Measurements from ENCODE around the gene BRPF1. TPM values are rescaled to one million over a fixed set of nuclear protein-coding genes. Genes with fewer than 3 reads are reported as not detected.

The BRPF1 gene
- total RNA-seq, 2 donors from 2014 or later = 16.4 to 21.0 TPM

DNA sequence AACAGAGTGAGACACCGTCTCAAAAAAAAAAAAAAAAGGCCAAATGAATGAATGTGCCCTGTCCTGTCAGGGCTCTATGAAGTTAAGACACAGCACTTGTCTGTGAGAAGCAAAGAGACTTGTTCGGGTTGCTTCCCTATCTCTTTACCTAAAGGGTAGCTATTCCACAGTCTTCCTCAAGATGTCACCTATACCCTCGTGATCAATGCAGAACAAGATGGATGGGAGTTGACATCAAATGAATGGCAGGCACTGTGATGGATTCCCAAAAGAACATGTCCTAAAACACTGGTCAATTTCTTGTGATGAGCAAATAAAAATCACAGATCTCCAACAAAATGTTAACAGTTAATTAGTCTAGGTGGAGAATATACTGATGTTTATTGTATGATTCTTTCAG lies 51.2 kb downstream of the BRPF1 start:
- Histone ChIP-seq H3K36me3 (peaks cover 26% of the 10 kb centered on the region), H3K27me3 (replicated peaks; ENCODE audit: insufficient read depth) (no peaks in the 10 kb centered on the region)
- no peak for ATAC-seq (ENCODE audit: insufficient number of reproducible peaks, low FRiP score, low read depth)

DNA sequence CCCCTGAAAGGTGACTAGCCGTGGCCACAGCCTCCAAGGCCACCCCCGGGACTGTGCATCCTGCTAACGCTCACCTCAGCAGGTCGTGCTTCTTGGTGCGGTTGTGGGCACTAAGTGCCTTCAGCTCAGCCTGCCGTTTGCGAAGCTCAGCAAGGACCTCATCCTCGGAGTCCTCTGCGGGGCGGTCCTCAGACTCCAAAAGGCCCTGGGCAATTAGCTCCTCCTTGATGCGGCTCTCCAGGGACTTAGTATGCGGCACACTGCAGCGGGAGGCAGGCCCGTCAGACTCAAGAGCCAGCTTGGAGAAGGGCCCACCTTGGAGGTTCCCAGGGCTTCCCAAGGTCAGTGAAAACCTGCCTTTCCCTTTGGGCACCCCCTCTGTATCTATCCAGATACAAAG lies 52.4 kb downstream of the BRPF1 start:
- H3K36me3 ChIP-seq = peaks cover 29% of the 10 kb centered on the region
- TF ChIP-seq, protein P1, sequence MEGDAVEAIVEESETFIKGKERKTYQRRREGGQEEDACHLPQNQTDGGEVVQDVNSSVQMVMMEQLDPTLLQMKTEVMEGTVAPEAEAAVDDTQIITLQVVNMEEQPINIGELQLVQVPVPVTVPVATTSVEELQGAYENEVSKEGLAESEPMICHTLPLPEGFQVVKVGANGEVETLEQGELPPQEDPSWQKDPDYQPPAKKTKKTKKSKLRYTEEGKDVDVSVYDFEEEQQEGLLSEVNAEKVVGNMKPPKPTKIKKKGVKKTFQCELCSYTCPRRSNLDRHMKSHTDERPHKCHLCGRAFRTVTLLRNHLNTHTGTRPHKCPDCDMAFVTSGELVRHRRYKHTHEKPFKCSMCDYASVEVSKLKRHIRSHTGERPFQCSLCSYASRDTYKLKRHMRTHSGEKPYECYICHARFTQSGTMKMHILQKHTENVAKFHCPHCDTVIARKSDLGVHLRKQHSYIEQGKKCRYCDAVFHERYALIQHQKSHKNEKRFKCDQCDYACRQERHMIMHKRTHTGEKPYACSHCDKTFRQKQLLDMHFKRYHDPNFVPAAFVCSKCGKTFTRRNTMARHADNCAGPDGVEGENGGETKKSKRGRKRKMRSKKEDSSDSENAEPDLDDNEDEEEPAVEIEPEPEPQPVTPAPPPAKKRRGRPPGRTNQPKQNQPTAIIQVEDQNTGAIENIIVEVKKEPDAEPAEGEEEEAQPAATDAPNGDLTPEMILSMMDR (IDR thresholded peaks at IDR 0.05) = no peak

More for the DNA sequence above, 51.2 kb downstream of the BRPF1 start:
- no peak overlapping the region for H3K27ac ChIP-seq
- DNase-seq (ENCODE audit: low spot score) = no peak
- H3K9me3 ChIP-seq = no peaks in the 10 kb centered on the region
- H3K4me1 ChIP-seq (ENCODE audit: control insufficient read depth in 1 of 2, low read depth in 2 of 2) = peaks cover 6 to 8% of the 10 kb centered on the region in 2 donors
- H3K4me3 ChIP-seq = no peak overlapping the region
- TF ChIP-seq, protein P1 (IDR thresholded peaks at IDR 0.05) = no peak

DNA sequence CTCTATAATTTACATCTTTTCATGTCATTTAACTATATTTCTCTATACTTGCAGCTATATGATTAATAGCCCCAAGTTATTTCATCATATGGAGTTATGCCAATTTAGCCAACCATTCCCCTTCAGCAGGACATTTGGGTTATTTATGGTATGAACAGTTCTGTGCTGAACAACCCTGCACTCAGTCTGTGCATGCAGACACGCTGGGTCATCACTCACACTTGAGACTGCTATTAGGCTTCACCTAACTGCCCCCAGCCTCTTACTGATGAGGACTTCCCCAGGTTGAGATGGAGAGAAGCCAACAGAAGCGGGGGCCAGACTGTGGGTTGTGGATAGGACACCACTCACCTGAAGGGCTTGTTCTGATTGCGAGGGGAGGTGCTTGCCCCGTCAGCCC lies 53.4 kb downstream of the BRPF1 start:
- DNase-seq (ENCODE audit: low spot score) = no peak
- Histone ChIP-seq H3K27ac (no peak overlapping the region), H3K4me1 (ENCODE audit: control insufficient read depth in 1 of 2, low read depth in 2 of 2) (peaks cover 0 to 3% of the 10 kb centered on the region in 2 donors), H3K4me3 (no peak overlapping the region), H3K9me3 (no peaks in the 10 kb centered on the region), H3K27me3 (replicated peaks; ENCODE audit: insufficient read depth) (no peaks in the 10 kb centered on the region), H3K36me3 (peaks cover 37% of the 10 kb centered on the region)
- no peak for ATAC-seq (ENCODE audit: insufficient number of reproducible peaks, low FRiP score, low read depth)
- TF ChIP-seq, protein P1 (IDR thresholded peaks at IDR 0.05) = no peak

More for the DNA sequence above, 52.4 kb downstream of the BRPF1 start:
- H3K4me1 ChIP-seq (ENCODE audit: control insufficient read depth in 1 of 2, low read depth in 2 of 2) = peaks cover 3 to 4% of the 10 kb centered on the region in 2 donors
- DNase-seq (ENCODE audit: low spot score) (no peak), ATAC-seq (ENCODE audit: insufficient number of reproducible peaks, low FRiP score, low read depth) (no peak)
- H3K9me3 ChIP-seq = no peaks in the 10 kb centered on the region
- H3K4me3 ChIP-seq = no peak overlapping the region
- no peaks in the 10 kb centered on the region for H3K27me3 ChIP-seq (replicated peaks; ENCODE audit: insufficient read depth)
- H3K27ac ChIP-seq = no peak overlapping the region

DNA sequence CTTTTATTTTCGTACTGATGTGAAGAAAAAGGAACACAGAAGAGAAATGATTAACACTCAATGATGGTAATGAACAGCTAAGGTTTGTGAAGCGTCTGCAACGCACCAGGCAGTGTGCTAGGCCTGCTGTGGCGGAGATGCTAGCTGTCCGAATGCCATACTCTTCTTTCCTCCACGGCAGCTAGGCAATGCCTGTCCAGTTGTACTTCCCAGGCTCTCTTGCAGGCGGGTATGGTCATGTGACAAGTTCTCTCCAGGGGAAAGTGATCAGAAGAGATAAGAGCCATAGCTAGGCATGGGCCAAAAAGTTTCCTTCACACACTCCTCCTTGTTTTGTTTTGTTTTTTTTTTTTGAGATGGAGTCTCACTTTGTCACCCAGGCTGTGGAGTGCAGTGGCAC lies 54.1 kb downstream of the BRPF1 start:
- no peak overlapping the region for H3K4me3 ChIP-seq
- ATAC-seq (ENCODE audit: insufficient number of reproducible peaks, low FRiP score, low read depth) (no peak), DNase-seq (ENCODE audit: low spot score) (no peak)
- TF ChIP-seq, protein P1 (IDR thresholded peaks at IDR 0.05) = no peak
- no peaks in the 10 kb centered on the region for H3K27me3 ChIP-seq (replicated peaks; ENCODE audit: insufficient read depth)
- H3K36me3 ChIP-seq = peaks cover 31% of the 10 kb centered on the region
- no peaks in the 10 kb centered on the region for H3K9me3 ChIP-seq
- peaks cover 3% of the 10 kb centered on the region in 2 donors for H3K4me1 ChIP-seq (ENCODE audit: control insufficient read depth in 1 of 2, low read depth in 2 of 2)
- H3K27ac ChIP-seq = no peak overlapping the region

DNA sequence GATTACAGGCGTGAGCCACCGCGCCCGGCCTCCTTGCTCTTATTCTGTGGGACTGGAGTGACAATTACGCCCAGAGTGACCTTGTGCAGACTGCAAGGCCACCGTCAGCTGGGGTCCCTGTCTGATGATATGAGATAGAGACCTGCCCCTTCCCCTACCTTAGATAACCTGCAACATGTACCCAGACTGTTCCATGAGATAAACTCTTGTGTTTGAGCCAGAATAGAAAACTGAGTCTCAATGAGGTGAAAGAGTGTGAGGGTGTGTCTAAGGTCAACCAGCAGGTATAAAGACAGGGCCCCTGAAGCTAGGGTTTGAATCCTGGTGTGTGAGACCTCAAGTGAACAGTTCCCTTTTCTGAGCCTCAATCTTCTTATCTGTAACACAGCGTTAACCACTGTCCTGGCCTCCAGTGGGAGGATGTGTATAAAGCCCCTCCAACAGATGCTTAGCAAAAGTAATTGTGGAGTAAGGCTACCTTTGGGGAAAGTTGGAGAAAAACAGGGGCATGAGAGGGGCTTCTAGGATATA lies 54.7 kb downstream of the BRPF1 start:
- no peaks in the 10 kb centered on the region for H3K27me3 ChIP-seq (replicated peaks; ENCODE audit: insufficient read depth)
- peaks cover 6 to 9% of the 10 kb centered on the region in 2 donors for H3K4me1 ChIP-seq (ENCODE audit: control insufficient read depth in 1 of 2, low read depth in 2 of 2)
- no peaks in the 10 kb centered on the region for H3K9me3 ChIP-seq
- TF ChIP-seq, protein P1 (IDR thresholded peaks at IDR 0.05) = no peak
- peaks cover 26% of the 10 kb centered on the region for H3K36me3 ChIP-seq
- ATAC-seq (ENCODE audit: insufficient number of reproducible peaks, low FRiP score, low read depth) (no peak), DNase-seq (ENCODE audit: low spot score) (no peak)
- no peak overlapping the region for H3K27ac ChIP-seq
- H3K4me3 ChIP-seq = no peak overlapping the region

Data from thoracic aorta (tissue), 2 donors.